Hypothalamus (tissue), 51 donors: ENCODE data around the gene PCSK6.
"Not testable (repeated sequence)": the region's sequence is repeated elsewhere in the genome, so short reads cannot be mapped to it uniquely, and the experiment has no call there.

Experiments
- DNase-seq, 51 donors: peaks; one replicate each; lab custom pipeline; 2025; lab: John Stamatoyannopoulos, UW

Gene PCSK6

GRCh38 chr15:101466188-101466587 lies 23.3 kb downstream of the PCSK6 start:
- no peak for DNase-seq

GRCh38 chr15:101464999-101465669 lies 24.4 kb downstream of the PCSK6 start:
- DNase-seq, result no peak

- DNase-seq, result no peak
These were observed 25.1 kb downstream of the PCSK6 start for GRCh38 chr15:101464256-101464998.

GRCh38 chr15:101463696-101464095 lies 25.8 kb downstream of the PCSK6 start:
- DNase-seq, result not testable (repeated sequence)

GRCh38 chr15:101463270-101463669 lies 26.2 kb downstream of the PCSK6 start:
- DNase-seq, result no peak

- no peak for DNase-seq
These were observed 28.4 kb downstream of the PCSK6 start for GRCh38 chr15:101461097-101461496.

- DNase-seq, result no peak
These were observed 29.8 kb downstream of the PCSK6 start for GRCh38 chr15:101459579-101460300.

GRCh38 chr15:101458908-101459578 lies 30.5 kb downstream of the PCSK6 start:
- no peak for DNase-seq

- DNase-seq, result no peak
These were observed 31.2 kb downstream of the PCSK6 start for GRCh38 chr15:101458158-101458900.

GRCh38 chr15:101457696-101458095 lies 31.8 kb downstream of the PCSK6 start:
- DNase-seq, result no peak

- DNase-seq, result no peak
These were observed 33.3 kb downstream of the PCSK6 start for GRCh38 chr15:101456057-101456739.

- peak in 33 of 51 donors; percentile 14 to 75 (median 51) for DNase-seq
These were observed 34.0 kb downstream of the PCSK6 start for GRCh38 chr15:101455291-101456025.

- not testable (repeated sequence) for DNase-seq
These were observed 34.7 kb downstream of the PCSK6 start for GRCh38 chr15:101454781-101455180.

- no peak for DNase-seq
These were observed 35.1 kb downstream of the PCSK6 start for GRCh38 chr15:101454365-101454764.

- no peak for DNase-seq
These were observed 36.1 kb downstream of the PCSK6 start for GRCh38 chr15:101453123-101454120.

GRCh38 chr15:101452572-101452971 lies 36.9 kb downstream of the PCSK6 start:
- DNase-seq, result no peak

- no peak for DNase-seq
These were observed 37.7 kb downstream of the PCSK6 start for GRCh38 chr15:101451846-101452245.
